ENCODE results near the gene ADCY4. TPM values are rescaled to one million over a fixed set of nuclear protein-coding genes. Genes with fewer than 3 reads are reported as not detected.

The ADCY4 gene
- total RNA-seq, 2 experiments from 2014 or later: 1.6 to 2.4 TPM

- POLR2A ChIA-PET: interaction anchor here (0.6 to 2.9 kb wide), 9 partner anchors 10 to 56 kb away, joined by 3 to 19 read pairs (median 8); partner anchors contain the start of genes CHMP4A, CIDEB, DHRS1 and NOP9
- H3K27ac Mint-ChIP-seq: no peak overlapping the region
- peak overlapping the region; percentile 84 for H3K4me3 Mint-ChIP-seq
- peaks cover 9% of the 10 kb centered on the region for H3K36me3 Mint-ChIP-seq
- no peak for DNase-seq
- CTCF ChIA-PET: interaction anchor here (0.9 to 4.8 kb wide), 17 partner anchors 13 to 167 kb away, joined by 3 to 45 read pairs (median 11); partner anchors contain the start of genes CIDEB, DHRS1, IRF9 and LTB4R
- no peaks in the 10 kb centered on the region for H3K9me3 Mint-ChIP-seq
- no peaks in the 10 kb centered on the region for H3K27me3 Mint-ChIP-seq
- intact Hi-C loops (cut with micrococcal nuclease): loop anchor here (2.0 to 10.0 kb wide), 2 partner anchors 63 to 215 kb away; partner anchors contain the start of gene CARMIL3
- H3K4me1 Mint-ChIP-seq (ENCODE audit: low read depth): peaks cover 35% of the 10 kb centered on the region
Observed at GRCh38 chr14:24269910-24270536, 64.8 kb downstream of the ADCY4 start.

DNA sequence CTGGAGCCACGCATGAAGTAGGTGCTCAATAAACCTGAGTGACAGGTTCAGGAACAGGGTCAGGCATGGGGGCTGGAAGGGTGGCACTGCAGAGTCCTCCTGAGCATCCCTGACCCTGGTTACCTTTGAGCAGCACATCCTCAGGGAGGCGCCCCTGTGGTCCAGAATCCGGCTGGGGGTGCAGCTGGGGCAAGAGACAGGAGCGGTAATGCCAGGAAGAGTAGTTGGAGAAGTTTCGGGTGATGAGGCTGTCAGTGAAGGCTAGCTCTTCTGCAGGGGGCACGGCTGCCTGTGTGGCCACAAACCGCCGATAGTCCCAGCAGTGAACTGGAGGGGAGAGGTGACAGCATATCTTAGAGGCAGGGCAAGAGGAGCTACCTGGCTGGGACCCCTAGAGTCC is 65.5 kb downstream of the ADCY4 start:
- Mint-ChIP-seq H3K27ac (no peak overlapping the region), H3K27me3 (no peaks in the 10 kb centered on the region), H3K4me3 (no peak overlapping the region), H3K9me3 (no peaks in the 10 kb centered on the region), H3K36me3 (peaks cover 9% of the 10 kb centered on the region), H3K4me1 (ENCODE audit: low read depth) (peaks cover 33% of the 10 kb centered on the region)
- intact Hi-C loops (cut with micrococcal nuclease): no loop called here
- ChIA-PET CTCF (interaction anchor here (1.3 to 4.8 kb wide), 7 partner anchors 18 to 168 kb away, joined by 4 to 45 read pairs (median 14); partner anchors contain the start of genes CIDEB and TINF2), POLR2A (interaction anchor here (0.6 to 2.9 kb wide), 2 partner anchors 23 to 27 kb away, joined by 5 to 19 read pairs; partner anchors contain the start of gene TINF2)
- no peak for DNase-seq

Other genes with a start within 250 kb of the ADCY4 start
- gene PCK2, start 240.8 kb downstream of the ADCY4 start, total RNA-seq: 100 to 1,000 TPM; 118 to 125 TPM
- gene DCAF11, start 220.3 kb downstream of the ADCY4 start, total RNA-seq: 10 to 100 TPM; 85.6 to 91.8 TPM
- gene NRL, start 220.1 kb downstream of the ADCY4 start, total RNA-seq: 1 to 10 TPM; 1.2 to 1.9 TPM
- under 1 TPM in 1 of 2 experiments, not detected in 1; 0.86 TPM for gene FITM1, start 204.4 kb downstream of the ADCY4 start, total RNA-seq
- gene PSME1, start 198.9 kb downstream of the ADCY4 start, total RNA-seq: 100 to 1,000 TPM; 403 to 427 TPM
- gene EMC9, start 193.5 kb downstream of the ADCY4 start, total RNA-seq: 10 to 100 TPM; 40.0 to 40.9 TPM
- gene PSME2, start 188.5 kb downstream of the ADCY4 start, total RNA-seq: 100 to 1,000 TPM; 404 to 411 TPM
- 10 to 100 TPM; 75.5 to 80.4 TPM for gene RNF31, start 187.6 kb downstream of the ADCY4 start, total RNA-seq
- gene IRF9, start 173.8 kb downstream of the ADCY4 start, total RNA-seq: 100 to 1,000 TPM; 158 to 172 TPM
- 10 to 100 TPM; 24.9 to 27.9 TPM for gene REC8, start 163.0 kb downstream of the ADCY4 start, total RNA-seq
- gene IPO4, start 146.3 kb downstream of the ADCY4 start, total RNA-seq: 10 to 100 TPM; 69.5 to 72.6 TPM
- gene TM9SF1, start 139.6 kb downstream of the ADCY4 start, total RNA-seq: 10 to 100 TPM; 23.7 to 26.7 TPM
- under 1 TPM in 1 of 2 experiments, not detected in 1; 0.50 TPM for gene TSSK4, start 129.4 kb downstream of the ADCY4 start, total RNA-seq
- gene CHMP4A, start 121.6 kb downstream of the ADCY4 start, total RNA-seq: 10 to 100 TPM; 79.0 to 84.6 TPM
- gene MDP1, start 119.0 kb downstream of the ADCY4 start, total RNA-seq: 10 to 100 TPM; 14.2 to 15.8 TPM
- gene NEDD8, start 102.7 kb downstream of the ADCY4 start, total RNA-seq: 100 to 1,000 TPM; 202 to 213 TPM
- 10 to 100 TPM; 56.9 to 64.6 TPM for gene GMPR2, start 102.1 kb downstream of the ADCY4 start, total RNA-seq
- 100 to 1,000 TPM in 1 of 2 experiments, 10 to 100 TPM in 1; 94.9 to 101 TPM for gene TINF2, start 92.4 kb downstream of the ADCY4 start, total RNA-seq
- gene TGM1, start 71.9 kb downstream of the ADCY4 start, total RNA-seq: 1 to 10 TPM; 3.7 to 4.5 TPM
- gene RABGGTA, start 63.5 kb downstream of the ADCY4 start, total RNA-seq: 10 to 100 TPM; 39.5 to 40.6 TPM
- gene DHRS1, start 35.3 kb downstream of the ADCY4 start, total RNA-seq: 10 to 100 TPM; 14.7 to 14.9 TPM
- 10 to 100 TPM; 30.7 to 30.9 TPM for gene NOP9, start 35.2 kb downstream of the ADCY4 start, total RNA-seq
- gene CIDEB, start 27.1 kb downstream of the ADCY4 start, total RNA-seq: 10 to 100 TPM; 22.6 to 25.8 TPM
- gene LTB4R2, start 24.9 kb downstream of the ADCY4 start, total RNA-seq: 1 to 10 TPM; 9.4 to 9.6 TPM
- 10 to 100 TPM; 15.4 to 16.7 TPM for gene LTB4R, start 23.6 kb downstream of the ADCY4 start, total RNA-seq
- 10 to 100 TPM; 11.0 to 11.8 TPM for gene RIPK3, start 4.9 kb upstream of the ADCY4 start, total RNA-seq
- not detected for gene NFATC4, start 33.1 kb upstream of the ADCY4 start, total RNA-seq
- gene NYNRIN, start 63.9 kb upstream of the ADCY4 start, total RNA-seq: under 1 TPM; 0.02 to 0.22 TPM
- gene CBLN3, start 94.6 kb upstream of the ADCY4 start, total RNA-seq: 1 to 10 TPM; 8.6 to 9.3 TPM
- gene KHNYN, start 94.9 kb upstream of the ADCY4 start, total RNA-seq: 10 to 100 TPM; 62.5 to 62.9 TPM
- 10 to 100 TPM; 36.2 to 43.8 TPM for gene SDR39U1, start 107.7 kb upstream of the ADCY4 start, total RNA-seq
- not detected for gene CMA1, start 173.2 kb upstream of the ADCY4 start, total RNA-seq
- not detected for gene CTSG, start 241.2 kb upstream of the ADCY4 start, total RNA-seq

All from activated CD4-positive, alpha-beta memory T cell treated with anti-CD3 and anti-CD28 coated beads for 36 hours (primary cell).